Peyer's patch (tissue), 4 donors: ENCODE measurements around the gene GNG12. TPM values are rescaled to one million over a fixed set of nuclear protein-coding genes. Genes with fewer than 3 reads are reported as not detected.

Experiments
- DNase-seq, 3 donors: peaks; one replicate each; pipeline ENCODE4 v3.0.0-alpha.2; 2017 to 2019
- H3K27ac ChIP-seq, 4 donors: fragments of 200-600 bp; sonication (generic); one replicate each; pipeline ENCODE4 v1.5.1; 2016 to 2019
- H3K27me3 ChIP-seq, 2 donors: fragments of 200-600 bp; sonication (generic); one replicate each; pipeline ENCODE4 v1.5.1; 2019
- H3K36me3 ChIP-seq, 3 donors: fragments of 200-600 bp; sonication (generic); one replicate each; pipeline ENCODE4 v1.5.1; 2016 to 2019
- H3K4me1 ChIP-seq, 4 donors: fragments of 200-600 bp; sonication (generic); one replicate each; pipeline ENCODE4 v1.5.1; 2016 to 2019
- H3K4me3 ChIP-seq, 4 donors: fragments of 200-600 bp; sonication (generic); 1 replicate in 3 of 4; 2 replicates in 1 of 4; pipeline ENCODE4 v1.5.1; 2016 to 2019; ENCODE audit warnings: mild to moderate bottlenecking in 1 of 4
- H3K9me3 ChIP-seq, 4 donors: fragments of 200-600 bp; sonication (generic); one replicate each; pipeline ENCODE4 v1.5.1; 2016 to 2019; ENCODE audit warnings: mild to moderate bottlenecking in 1 of 4
- POLR2A ChIP-seq, 2 donors: fragments of 450-650 bp; IDR thresholded peaks; one replicate each; pipeline ENCODE4 v1.5.1; 2017; ENCODE audit warnings: antibody characterized with exemption in 2 of 2, mild to moderate bottlenecking in 2 of 2, moderate library complexity in 2 of 2
- total RNA-seq, 4 donors: library from RNA; depleted of rRNA; stranded (reverse); fragments of >200 nt; gene quantifications; one replicate each; pipeline ENCODE4 v1.1.0, GENCODE V29; 2016
- TF ChIP-seq, protein P1 (sequence below), 6 experiments: fragments of 450-650 bp in 4 of 6; fragments of 200-600 bp in 2 of 6; sonication (generic) in 1 of 6; IDR thresholded peaks; one replicate each; pipeline ENCODE4 v1.5.1; 2017 to 2019; ENCODE audit warnings: antibody characterized with exemption in 6 of 6, mild to moderate bottlenecking in 3 of 6, moderate library complexity in 1 of 6

The GNG12 gene
- total RNA-seq, 4 donors from 2014 or later = 61.9 to 271 (median 165) TPM

DNA sequence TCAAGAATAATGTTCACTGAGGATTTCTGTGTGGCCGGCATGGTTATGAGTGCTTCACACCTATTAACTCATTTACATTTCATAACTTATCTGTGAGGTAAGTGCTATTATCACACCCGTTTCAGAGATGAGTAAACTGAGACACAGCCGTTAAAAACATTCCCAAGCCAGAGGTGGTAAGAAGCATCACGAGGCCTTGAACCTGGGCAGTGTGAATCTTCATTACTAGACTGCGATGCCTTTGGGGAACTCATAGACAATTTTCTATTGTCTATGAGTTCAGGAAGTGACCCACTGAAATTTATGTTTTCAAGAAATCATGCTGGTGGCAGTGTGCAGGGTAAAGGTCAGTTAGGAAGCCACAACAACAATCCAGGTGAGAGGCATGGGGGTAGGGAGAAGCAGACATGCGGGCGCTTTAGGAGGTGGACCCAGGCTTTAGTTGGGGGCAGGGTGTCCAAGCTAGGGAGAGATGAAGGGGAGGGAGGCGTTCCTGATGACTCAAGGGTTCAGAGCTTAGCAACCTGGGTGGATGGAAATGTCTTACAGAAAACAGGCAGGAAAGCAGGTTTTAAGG lies 14.5 kb downstream of the GNG12 start:
- peak in 1 of 2 donors; percentile 12 for TF ChIP-seq POLR2A (IDR thresholded peaks at IDR 0.05)
- TF ChIP-seq, protein P1, sequence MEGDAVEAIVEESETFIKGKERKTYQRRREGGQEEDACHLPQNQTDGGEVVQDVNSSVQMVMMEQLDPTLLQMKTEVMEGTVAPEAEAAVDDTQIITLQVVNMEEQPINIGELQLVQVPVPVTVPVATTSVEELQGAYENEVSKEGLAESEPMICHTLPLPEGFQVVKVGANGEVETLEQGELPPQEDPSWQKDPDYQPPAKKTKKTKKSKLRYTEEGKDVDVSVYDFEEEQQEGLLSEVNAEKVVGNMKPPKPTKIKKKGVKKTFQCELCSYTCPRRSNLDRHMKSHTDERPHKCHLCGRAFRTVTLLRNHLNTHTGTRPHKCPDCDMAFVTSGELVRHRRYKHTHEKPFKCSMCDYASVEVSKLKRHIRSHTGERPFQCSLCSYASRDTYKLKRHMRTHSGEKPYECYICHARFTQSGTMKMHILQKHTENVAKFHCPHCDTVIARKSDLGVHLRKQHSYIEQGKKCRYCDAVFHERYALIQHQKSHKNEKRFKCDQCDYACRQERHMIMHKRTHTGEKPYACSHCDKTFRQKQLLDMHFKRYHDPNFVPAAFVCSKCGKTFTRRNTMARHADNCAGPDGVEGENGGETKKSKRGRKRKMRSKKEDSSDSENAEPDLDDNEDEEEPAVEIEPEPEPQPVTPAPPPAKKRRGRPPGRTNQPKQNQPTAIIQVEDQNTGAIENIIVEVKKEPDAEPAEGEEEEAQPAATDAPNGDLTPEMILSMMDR (IDR thresholded peaks at IDR 0.05) = no peak
- H3K27me3 ChIP-seq = no peaks in the 10 kb centered on the region
- peak in 2 of 3 donors; percentile 71 to 77 for DNase-seq
- no peaks in the 10 kb centered on the region for H3K9me3 ChIP-seq
- H3K27ac ChIP-seq = peak overlapping the region in 3 of 4 donors; percentile 75 to 92 (median 88)
- H3K4me3 ChIP-seq = no peak overlapping the region
- H3K4me1 ChIP-seq = peaks cover 0 to 62% (median 5%) of the 10 kb centered on the region in 4 donors
- H3K36me3 ChIP-seq = no peaks in the 10 kb centered on the region

GRCh38 chr1:67818162-67818561 lies 15.1 kb downstream of the GNG12 start:
- H3K4me3 ChIP-seq = no peak overlapping the region
- TF ChIP-seq, protein P1 (IDR thresholded peaks at IDR 0.05) = no peak
- TF ChIP-seq POLR2A (IDR thresholded peaks at IDR 0.05) = no peak
- no peaks in the 10 kb centered on the region for H3K36me3 ChIP-seq
- no peaks in the 10 kb centered on the region for H3K27me3 ChIP-seq
- DNase-seq = no peak
- peak overlapping the region in 3 of 4 donors; percentile 75 to 92 (median 88) for H3K27ac ChIP-seq
- H3K9me3 ChIP-seq = no peaks in the 10 kb centered on the region
- peaks cover 0 to 66% (median 5%) of the 10 kb centered on the region in 4 donors for H3K4me1 ChIP-seq

GRCh38 chr1:67817319-67817718 lies 15.9 kb downstream of the GNG12 start:
- Histone ChIP-seq H3K9me3 (no peaks in the 10 kb centered on the region), H3K4me1 (peaks cover 0 to 73% (median 5%) of the 10 kb centered on the region in 4 donors), H3K27ac (peak overlapping the region in 3 of 4 donors; percentile 75 to 92 (median 88)), H3K27me3 (no peaks in the 10 kb centered on the region), H3K4me3 (no peak overlapping the region), H3K36me3 (no peaks in the 10 kb centered on the region)
- TF ChIP-seq, protein P1 (IDR thresholded peaks at IDR 0.05) = no peak
- peak in 1 of 2 donors; percentile 34 for TF ChIP-seq POLR2A (IDR thresholded peaks at IDR 0.05)
- DNase-seq = peak in 2 of 3 donors; percentile 85 to 87

- DNase-seq = peak in 2 of 3 donors; percentile 73 to 80
- TF ChIP-seq POLR2A (IDR thresholded peaks at IDR 0.05) = no peak
- TF ChIP-seq, protein P1 (IDR thresholded peaks at IDR 0.05) = peak in 2 of 6 experiments; percentile 6 to 25
- H3K9me3 ChIP-seq = no peaks in the 10 kb centered on the region
- H3K4me3 ChIP-seq = no peak overlapping the region
- H3K4me1 ChIP-seq = peaks cover 0 to 78% (median 5%) of the 10 kb centered on the region in 4 donors
- H3K27me3 ChIP-seq = no peaks in the 10 kb centered on the region
- H3K36me3 ChIP-seq = no peaks in the 10 kb centered on the region
- H3K27ac ChIP-seq = peak overlapping the region in 3 of 4 donors; percentile 75 to 92 (median 88)
Measured at GRCh38 chr1:67816506-67816905, 16.8 kb downstream of the GNG12 start.

GRCh38 chr1:67816095-67816475 lies 17.2 kb downstream of the GNG12 start:
- peak overlapping the region in 2 of 4 donors; percentile 7 to 17 for H3K4me3 ChIP-seq

More at GRCh38 chr1:67816095-67816475, 17.2 kb downstream of the GNG12 start:
- Histone ChIP-seq H3K36me3 (no peaks in the 10 kb centered on the region), H3K4me1 (peaks cover 0 to 78% (median 5%) of the 10 kb centered on the region in 4 donors), H3K27ac (peak overlapping the region in 3 of 4 donors; percentile 75 to 92 (median 88)), H3K27me3 (no peaks in the 10 kb centered on the region), H3K9me3 (no peaks in the 10 kb centered on the region)
- no peak for TF ChIP-seq POLR2A (IDR thresholded peaks at IDR 0.05)
- TF ChIP-seq, protein P1 (IDR thresholded peaks at IDR 0.05) = no peak
- DNase-seq = peak in 1 of 3 donors; percentile 79
